ENCODE data around the gene LDB3. TPM values are rescaled to one million over a fixed set of nuclear protein-coding genes. Genes with fewer than 3 reads are reported as not detected.

The LDB3 gene
- total RNA-seq, 6 donors from 2014 or later = 0.67 to 2.1 (median 1.1) TPM

DNA sequence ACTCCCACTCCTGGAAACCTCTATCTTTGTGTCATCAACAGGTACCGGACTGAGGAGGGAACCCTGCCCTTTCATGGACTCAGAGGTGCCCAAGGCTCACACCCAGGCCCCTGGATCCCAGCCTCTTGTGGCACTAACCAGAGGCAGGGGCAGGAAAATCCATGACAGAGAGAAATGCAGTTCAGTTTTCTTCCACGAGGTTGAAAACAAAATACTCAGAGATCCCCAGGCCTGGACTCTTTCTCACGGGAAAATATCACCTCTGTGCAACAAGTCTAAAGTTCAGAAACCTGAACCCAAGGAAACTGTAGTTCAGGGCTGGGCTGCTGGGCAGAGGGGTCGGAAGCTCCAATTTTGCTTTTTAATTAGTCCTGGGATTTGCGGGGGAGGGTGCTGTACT is 35.4 kb upstream of the LDB3 start:
- no peak for ATAC-seq (ENCODE audit: low FRiP score in 2 of 2)
- H3K36me3 ChIP-seq = no peaks in the 10 kb centered on the region
- no peak for DNase-seq
- peaks cover 0 to 17% (median 4%) of the 10 kb centered on the region in 4 donors for H3K27me3 ChIP-seq
- H3K27ac ChIP-seq = no peak overlapping the region
- no peak overlapping the region for H3K4me3 ChIP-seq
- TF ChIP-seq, protein P1, sequence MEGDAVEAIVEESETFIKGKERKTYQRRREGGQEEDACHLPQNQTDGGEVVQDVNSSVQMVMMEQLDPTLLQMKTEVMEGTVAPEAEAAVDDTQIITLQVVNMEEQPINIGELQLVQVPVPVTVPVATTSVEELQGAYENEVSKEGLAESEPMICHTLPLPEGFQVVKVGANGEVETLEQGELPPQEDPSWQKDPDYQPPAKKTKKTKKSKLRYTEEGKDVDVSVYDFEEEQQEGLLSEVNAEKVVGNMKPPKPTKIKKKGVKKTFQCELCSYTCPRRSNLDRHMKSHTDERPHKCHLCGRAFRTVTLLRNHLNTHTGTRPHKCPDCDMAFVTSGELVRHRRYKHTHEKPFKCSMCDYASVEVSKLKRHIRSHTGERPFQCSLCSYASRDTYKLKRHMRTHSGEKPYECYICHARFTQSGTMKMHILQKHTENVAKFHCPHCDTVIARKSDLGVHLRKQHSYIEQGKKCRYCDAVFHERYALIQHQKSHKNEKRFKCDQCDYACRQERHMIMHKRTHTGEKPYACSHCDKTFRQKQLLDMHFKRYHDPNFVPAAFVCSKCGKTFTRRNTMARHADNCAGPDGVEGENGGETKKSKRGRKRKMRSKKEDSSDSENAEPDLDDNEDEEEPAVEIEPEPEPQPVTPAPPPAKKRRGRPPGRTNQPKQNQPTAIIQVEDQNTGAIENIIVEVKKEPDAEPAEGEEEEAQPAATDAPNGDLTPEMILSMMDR (IDR thresholded peaks at IDR 0.05) = no peak
- TF ChIP-seq POLR2A (IDR thresholded peaks at IDR 0.05) = no peak
- TF ChIP-seq POLR2AphosphoS5 (IDR thresholded peaks at IDR 0.05) = no peak
- peaks cover 0 to 8% (median 3%) of the 10 kb centered on the region in 4 donors for H3K4me1 ChIP-seq
- no peaks in the 10 kb centered on the region for H3K9me3 ChIP-seq
- 64 to 82% methylated on average over 4 to 5 of the region's 5 CpGs for WGBS, 2 donors

DNA sequence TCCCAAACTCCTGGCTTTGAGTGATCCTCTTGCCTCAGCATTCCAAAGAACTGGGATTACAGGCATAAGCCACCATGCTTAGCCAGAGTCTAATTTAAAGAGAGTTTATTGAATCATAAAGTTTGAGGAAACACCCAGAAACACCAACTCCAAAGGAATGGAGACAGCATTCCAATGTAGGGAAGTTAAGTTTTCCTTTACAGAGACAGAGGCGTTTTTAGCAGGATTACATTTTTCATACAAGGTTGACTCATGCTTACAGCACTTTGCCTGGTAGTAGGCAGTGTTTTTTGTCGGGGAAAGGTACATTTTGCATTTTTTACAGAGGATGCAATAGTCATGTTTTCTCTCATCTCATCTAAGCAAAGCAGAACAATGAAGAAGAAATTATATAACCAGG is 32.9 kb upstream of the LDB3 start:
- no peaks in the 10 kb centered on the region for H3K9me3 ChIP-seq
- H3K4me1 ChIP-seq = peaks cover 0 to 8% (median 3%) of the 10 kb centered on the region in 4 donors
- 65% methylated on average over 2 of the region's 2 CpGs for WGBS, 2 donors
- ATAC-seq (ENCODE audit: low FRiP score in 2 of 2) (peak in 1 of 2 donors; percentile 70), DNase-seq (no peak)
- no peak overlapping the region for H3K27ac ChIP-seq
- H3K36me3 ChIP-seq = no peaks in the 10 kb centered on the region
- H3K27me3 ChIP-seq = peaks cover 0 to 17% (median 4%) of the 10 kb centered on the region in 4 donors
- H3K4me3 ChIP-seq = no peak overlapping the region
- TF ChIP-seq, protein P1 (IDR thresholded peaks at IDR 0.05) = no peak
- TF ChIP-seq EP300 (IDR thresholded peaks at IDR 0.05) (no peak), POLR2A (IDR thresholded peaks at IDR 0.05) (no peak), POLR2AphosphoS5 (IDR thresholded peaks at IDR 0.05) (no peak)

- no peak for TF ChIP-seq POLR2A (IDR thresholded peaks at IDR 0.05)
- no peak for TF ChIP-seq POLR2AphosphoS5 (IDR thresholded peaks at IDR 0.05)
- TF ChIP-seq, protein P1 (IDR thresholded peaks at IDR 0.05) = no peak
- TF ChIP-seq EP300 (IDR thresholded peaks at IDR 0.05) = no peak
- peaks cover 0 to 8% (median 3%) of the 10 kb centered on the region in 4 donors for H3K4me1 ChIP-seq
- H3K4me3 ChIP-seq = no peak overlapping the region
- ATAC-seq (ENCODE audit: low FRiP score in 2 of 2) (no peak), DNase-seq (no peak)
- H3K27ac ChIP-seq = no peak overlapping the region
- H3K27me3 ChIP-seq = peaks cover 0 to 17% (median 4%) of the 10 kb centered on the region in 4 donors
- 70 to 75% methylated on average over 2 of the region's 2 CpGs for WGBS, 2 donors
- H3K9me3 ChIP-seq = no peaks in the 10 kb centered on the region
- no peaks in the 10 kb centered on the region for H3K36me3 ChIP-seq
Measured at GRCh38 chr10:86636311-86636710, 32.0 kb upstream of the LDB3 start.

DNA sequence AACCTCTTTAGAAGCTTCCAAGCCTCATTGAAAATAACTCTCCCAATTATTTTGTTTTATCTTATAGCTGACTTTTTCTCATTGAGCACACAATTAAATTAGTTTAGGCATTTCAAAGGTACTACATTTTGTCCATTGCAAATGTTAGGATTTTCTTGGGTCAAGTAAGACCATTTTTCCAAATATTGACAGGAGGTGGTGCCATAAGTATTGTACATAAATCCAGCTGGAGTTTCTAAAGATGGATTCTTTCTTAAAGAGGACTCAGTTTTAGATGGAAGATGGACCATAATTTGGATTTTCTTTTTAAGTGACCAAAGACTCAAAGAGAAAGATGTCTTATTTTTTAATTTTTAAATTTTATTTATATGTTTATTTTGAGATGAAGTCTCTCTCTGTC is 26.3 kb upstream of the LDB3 start:
- H3K36me3 ChIP-seq = no peaks in the 10 kb centered on the region
- H3K27me3 ChIP-seq = no peaks in the 10 kb centered on the region
- H3K4me1 ChIP-seq = no peaks in the 10 kb centered on the region
- no peak for TF ChIP-seq POLR2AphosphoS5 (IDR thresholded peaks at IDR 0.05)
- TF ChIP-seq, protein P1 (IDR thresholded peaks at IDR 0.05) = no peak
- no peak for TF ChIP-seq POLR2A (IDR thresholded peaks at IDR 0.05)
- no peak for TF ChIP-seq EP300 (IDR thresholded peaks at IDR 0.05)
- ATAC-seq (ENCODE audit: low FRiP score in 2 of 2) = no peak
- no peaks in the 10 kb centered on the region for H3K9me3 ChIP-seq
- DNase-seq = no peak
- no peak overlapping the region for H3K4me3 ChIP-seq
- no peak overlapping the region for H3K27ac ChIP-seq

DNA sequence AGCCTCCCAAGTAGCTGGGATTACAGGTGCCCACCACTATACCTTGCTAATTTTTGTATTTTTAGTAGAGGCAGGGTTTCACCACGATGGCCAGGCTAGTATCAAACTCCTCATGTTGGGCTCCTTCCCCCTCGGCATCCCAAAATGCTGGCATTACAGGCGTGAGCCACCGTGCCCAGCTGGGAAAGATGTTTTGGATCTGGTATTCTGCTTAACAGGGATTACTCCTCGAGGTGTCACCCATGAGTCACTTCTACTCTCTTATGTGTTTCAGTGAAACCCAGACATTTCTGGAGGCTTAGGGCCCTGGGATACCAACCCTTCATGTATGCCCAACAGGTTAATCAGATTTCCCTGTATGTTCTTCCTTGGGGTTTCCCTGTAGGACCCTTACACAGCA is 25.8 kb upstream of the LDB3 start:
- DNase-seq = no peak
- H3K27me3 ChIP-seq = no peaks in the 10 kb centered on the region
- ATAC-seq (ENCODE audit: low FRiP score in 2 of 2) = peak in 1 of 2 donors; percentile 44
- H3K27ac ChIP-seq = no peak overlapping the region
- no peak overlapping the region for H3K4me3 ChIP-seq
- no peaks in the 10 kb centered on the region for H3K4me1 ChIP-seq
- H3K36me3 ChIP-seq = no peaks in the 10 kb centered on the region
- whole genome bisulfite sequencing, 2 donors = 75 to 78% methylated on average over 5 of the region's 5 CpGs
- H3K9me3 ChIP-seq = no peaks in the 10 kb centered on the region
- TF ChIP-seq, protein P1 (IDR thresholded peaks at IDR 0.05) = no peak
- TF ChIP-seq EP300 (IDR thresholded peaks at IDR 0.05) (no peak), POLR2AphosphoS5 (IDR thresholded peaks at IDR 0.05) (no peak), POLR2A (IDR thresholded peaks at IDR 0.05) (no peak)

Data from upper lobe of left lung (tissue), 6 donors.